HAP-1 (cell line): ENCODE measurements around the gene GTPBP2.

ENCODE experiments used
- DNase-seq, 2 experiments: peaks; one replicate each; pipeline ENCODE4 v3.0.0-alpha.2; 2016 to 2020; ENCODE audit warnings: low spot score in 2 of 2
- H3K27me3 ChIP-seq: fragments of 250-450 bp; sonication (Bioruptor Pico); 2 replicates; pipeline ENCODE4 v1.5.1; 2020; ENCODE audit warnings: low read depth, mild to moderate bottlenecking, moderate library complexity
- H3K36me3 ChIP-seq: fragments of 250-450 bp; sonication (Bioruptor Pico); replicated peaks from 2 replicates; pipeline ENCODE4 v1.5.1; 2020; ENCODE audit warnings: mild to moderate bottlenecking
- H3K4me1 ChIP-seq: fragments of 250-450 bp; sonication (Bioruptor Pico); 2 replicates; pipeline ENCODE4 v1.5.1; 2020; ENCODE audit warnings: mild to moderate bottlenecking
- H3K4me3 ChIP-seq: fragments of 250-450 bp; sonication (Bioruptor Pico); 2 replicates; pipeline ENCODE4 v1.5.1; 2020; ENCODE audit warnings: mild to moderate bottlenecking, moderate library complexity
- H3K9me3 ChIP-seq: fragments of 250-450 bp; sonication (Bioruptor Pico); 2 replicates; pipeline ENCODE4 v1.5.1; 2020; ENCODE audit warnings: mild to moderate bottlenecking, moderate library complexity
- in situ Hi-C: fragments of 300-500 bp; cut with MboI; formaldehyde crosslinking; loops from 3 replicates; pipeline ENCODE4 v1.14.3; 2020; ENCODE audit warnings: low sequenced_read_pairs, inconsistent platforms, mixed read lengths

GTPBP2 gene

DNA sequence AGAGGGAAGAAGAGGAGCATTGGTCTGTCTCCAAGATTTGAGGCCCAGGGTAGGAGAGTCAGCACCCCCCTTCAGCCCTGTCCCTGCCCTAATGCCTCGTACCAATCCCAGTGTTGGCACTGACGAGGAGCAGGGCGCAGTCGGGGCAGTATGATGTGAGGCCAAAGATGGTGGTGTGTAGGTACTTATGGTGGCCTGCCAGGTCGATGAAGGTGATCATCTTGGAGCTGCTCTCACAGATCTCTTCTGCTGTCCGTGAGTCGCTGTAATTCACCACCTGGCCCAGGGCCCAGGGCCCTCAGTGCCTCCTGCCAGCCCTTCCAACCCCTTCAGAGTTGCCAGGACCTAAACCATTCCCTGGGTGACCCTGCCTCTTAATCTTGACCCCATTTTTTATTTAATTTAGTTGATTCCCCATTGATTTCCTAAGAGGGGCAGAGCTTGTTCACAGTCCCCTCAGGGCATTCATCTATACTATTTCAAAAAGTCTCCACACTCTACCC is 4.2 kb downstream of the GTPBP2 start:
- peaks cover 13% of the 10 kb centered on the region for H3K4me1 ChIP-seq
- no peaks in the 10 kb centered on the region for H3K27me3 ChIP-seq
- H3K4me3 ChIP-seq, result no peak overlapping the region
- DNase-seq, result no peak
- H3K9me3 ChIP-seq, result no peaks in the 10 kb centered on the region
- in situ Hi-C loops, result no loop called here
- H3K36me3 ChIP-seq, result peaks cover 70% of the 10 kb centered on the region

DNA sequence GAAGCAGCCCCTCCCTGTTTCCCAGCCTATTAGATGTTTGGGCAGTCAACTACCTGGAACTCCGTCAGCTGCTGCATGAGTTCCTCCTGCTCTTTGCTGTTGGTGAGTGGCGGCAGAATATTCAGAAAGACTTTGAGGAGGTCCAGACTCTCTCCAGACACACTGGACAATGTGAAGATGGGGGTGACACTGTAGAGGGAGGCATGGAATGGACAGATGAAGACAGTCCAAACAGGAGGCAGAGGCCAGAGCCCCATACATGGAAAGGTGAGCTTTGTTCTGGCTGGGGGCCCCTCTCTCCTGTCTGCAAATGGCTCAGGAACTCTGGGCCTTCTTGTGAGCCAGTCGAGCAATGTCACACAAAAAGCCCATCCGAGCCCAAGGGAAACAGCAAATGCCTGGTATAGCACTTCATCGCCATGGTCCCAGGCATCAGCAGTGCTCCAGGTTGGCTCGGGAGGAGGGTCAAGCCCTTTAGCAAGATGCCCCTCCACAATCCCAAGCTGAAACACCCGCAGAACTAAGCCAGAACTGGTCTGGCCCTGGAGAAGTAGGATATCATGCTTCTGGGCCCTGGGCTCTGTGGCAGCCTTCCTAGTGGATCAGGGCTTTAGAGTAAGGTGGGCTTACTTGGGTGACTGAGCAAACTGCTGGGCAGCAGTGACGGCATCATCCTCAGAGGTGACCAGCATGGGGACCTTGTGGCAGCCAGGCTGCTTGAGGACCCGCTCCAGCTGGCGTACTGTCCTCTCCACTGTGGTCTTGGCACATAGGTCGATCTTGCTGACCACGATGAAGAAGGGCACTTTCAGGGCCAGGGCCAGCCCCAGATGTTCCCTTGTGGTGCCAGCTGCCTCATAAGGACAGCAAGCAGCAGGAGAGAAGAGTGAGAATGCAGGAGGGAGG is 4.9 kb downstream of the GTPBP2 start:
- Histone ChIP-seq H3K36me3 (peaks cover 76% of the 10 kb centered on the region), H3K4me1 (peaks cover 11% of the 10 kb centered on the region), H3K27me3 (no peaks in the 10 kb centered on the region), H3K9me3 (no peaks in the 10 kb centered on the region), H3K4me3 (no peak overlapping the region)
- no peak for DNase-seq
- in situ Hi-C loops, result no loop called here

DNA sequence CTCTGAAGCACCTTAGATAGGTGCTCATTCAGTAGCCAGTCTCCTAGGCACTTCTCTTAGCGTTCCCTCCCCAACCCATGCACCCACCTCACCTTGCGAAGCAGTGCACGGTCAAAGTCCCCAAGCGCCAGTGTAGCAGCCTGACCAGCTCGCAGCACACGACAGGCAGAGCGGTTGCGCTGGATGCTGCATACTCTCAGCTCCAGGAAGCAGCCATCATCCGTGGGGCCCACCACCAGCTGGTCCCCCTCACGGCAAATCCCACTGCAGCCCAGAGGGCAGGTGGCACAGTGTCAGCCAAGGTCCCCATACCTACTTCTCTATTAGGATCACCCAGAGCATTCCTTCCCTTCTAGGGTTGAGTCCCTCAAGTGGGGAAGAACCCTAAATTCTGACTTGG is 6.5 kb downstream of the GTPBP2 start:
- Histone ChIP-seq H3K9me3 (no peaks in the 10 kb centered on the region), H3K4me3 (no peak overlapping the region), H3K4me1 (peaks cover 3% of the 10 kb centered on the region; the same call in 1 of the 2 replicates), H3K27me3 (no peaks in the 10 kb centered on the region), H3K36me3 (peaks cover 83% of the 10 kb centered on the region)
- in situ Hi-C loops, result no loop called here
- no peak for DNase-seq

DNA sequence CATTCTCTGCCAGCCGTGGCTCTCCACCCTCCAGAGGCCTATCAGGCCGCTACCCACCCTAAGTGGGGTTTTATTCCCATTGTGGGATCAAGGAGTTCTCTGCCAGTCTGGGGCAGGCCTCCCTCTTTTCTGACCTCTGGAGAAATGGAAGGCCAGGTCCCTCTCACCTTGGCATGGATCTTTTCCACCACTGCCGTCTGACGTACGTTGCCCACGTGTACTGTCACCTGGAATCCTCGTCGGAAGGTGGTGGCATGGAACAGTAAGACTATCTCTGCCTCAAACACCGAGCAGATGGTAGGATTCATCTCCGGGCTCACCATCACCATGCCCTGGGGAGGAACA is 7.3 kb downstream of the GTPBP2 start:
- DNase-seq, result no peak
- peaks cover 82% of the 10 kb centered on the region for H3K36me3 ChIP-seq
- H3K4me1 ChIP-seq, result no peaks in the 10 kb centered on the region
- in situ Hi-C loops, result no loop called here
- no peaks in the 10 kb centered on the region for H3K9me3 ChIP-seq
- no peak overlapping the region for H3K4me3 ChIP-seq
- no peaks in the 10 kb centered on the region for H3K27me3 ChIP-seq

DNA sequence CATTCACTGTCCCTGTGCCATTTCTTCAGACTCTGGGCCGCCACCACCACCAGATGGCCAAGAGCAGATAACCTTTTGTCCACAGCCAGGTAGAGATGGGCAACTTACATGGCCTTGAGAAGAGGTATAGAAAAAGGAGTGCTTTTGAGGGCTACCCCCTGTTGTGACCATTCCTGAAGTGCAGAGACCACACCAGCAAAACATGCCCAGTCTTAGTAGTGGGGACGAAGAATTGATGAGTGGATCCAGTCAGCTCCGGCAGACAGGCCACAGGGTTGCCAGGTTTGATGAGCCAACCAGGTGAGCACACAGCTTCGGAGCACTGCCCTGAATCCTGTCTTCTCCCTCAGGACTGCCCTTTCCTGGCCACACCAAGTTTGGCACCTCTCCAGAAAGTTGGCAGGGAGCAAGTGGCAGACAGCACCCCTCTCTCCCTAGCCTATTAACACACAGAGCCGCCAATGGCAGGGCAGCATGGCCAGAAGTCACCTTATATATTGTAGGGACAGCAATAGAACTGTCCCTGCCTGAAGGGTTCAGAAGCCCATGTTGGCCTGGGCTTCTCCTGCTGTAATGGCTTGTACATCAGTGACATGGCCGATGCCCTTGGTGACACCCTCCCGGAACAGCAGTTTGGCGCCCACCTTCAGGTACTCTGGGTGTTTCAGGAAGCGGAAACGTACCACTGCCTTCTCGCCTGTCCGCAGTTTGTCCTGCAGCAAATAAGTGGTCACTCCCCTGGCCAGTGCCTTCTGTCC is 7.8 kb downstream of the GTPBP2 start:
- Histone ChIP-seq H3K36me3 (peaks cover 83% of the 10 kb centered on the region), H3K9me3 (no peaks in the 10 kb centered on the region), H3K4me3 (no peak overlapping the region), H3K27me3 (no peaks in the 10 kb centered on the region), H3K4me1 (no peaks in the 10 kb centered on the region)
- DNase-seq, result no peak
- in situ Hi-C loops, result no loop called here

DNA sequence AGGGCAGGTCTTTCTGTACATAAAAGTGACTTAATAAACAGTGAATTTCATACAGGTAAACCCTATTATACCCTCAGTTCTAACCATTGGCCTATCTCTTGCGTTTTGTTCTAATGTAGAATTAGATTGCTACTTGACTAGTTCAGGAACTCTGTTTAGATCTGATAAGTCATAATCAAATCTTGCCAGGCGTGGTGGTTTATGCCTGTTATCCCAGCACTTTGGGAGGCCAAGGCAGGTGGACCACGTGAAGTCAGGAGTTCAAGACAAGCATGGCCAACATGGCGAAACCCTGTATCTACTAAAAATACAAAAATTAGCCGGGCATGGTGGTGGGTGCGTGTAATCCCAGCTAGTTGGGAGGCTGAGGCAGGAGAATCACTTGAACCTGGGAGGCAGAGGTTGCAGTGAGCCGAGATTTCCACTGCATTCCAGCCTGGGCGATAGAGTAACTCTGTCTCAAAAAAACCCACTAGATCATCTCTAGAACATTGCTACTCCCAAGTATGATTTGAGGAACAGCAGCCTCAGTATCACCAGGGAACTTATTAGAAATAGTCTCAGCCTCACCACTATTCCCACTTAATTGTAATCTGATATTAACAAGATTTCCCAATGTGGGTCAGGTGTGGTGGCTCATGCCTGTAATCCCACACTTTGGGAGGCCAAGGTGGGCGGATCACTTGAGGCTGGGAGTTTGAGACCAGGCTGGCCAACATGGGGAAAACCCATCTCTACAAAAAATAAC is 12.2 kb downstream of the GTPBP2 start:
- no peaks in the 10 kb centered on the region for H3K4me1 ChIP-seq
- H3K9me3 ChIP-seq, result no peaks in the 10 kb centered on the region
- no peaks in the 10 kb centered on the region for H3K27me3 ChIP-seq
- H3K4me3 ChIP-seq, result no peak overlapping the region
- peaks cover 50% of the 10 kb centered on the region for H3K36me3 ChIP-seq
- in situ Hi-C loops, result no loop called here
- no peak for DNase-seq

DNA sequence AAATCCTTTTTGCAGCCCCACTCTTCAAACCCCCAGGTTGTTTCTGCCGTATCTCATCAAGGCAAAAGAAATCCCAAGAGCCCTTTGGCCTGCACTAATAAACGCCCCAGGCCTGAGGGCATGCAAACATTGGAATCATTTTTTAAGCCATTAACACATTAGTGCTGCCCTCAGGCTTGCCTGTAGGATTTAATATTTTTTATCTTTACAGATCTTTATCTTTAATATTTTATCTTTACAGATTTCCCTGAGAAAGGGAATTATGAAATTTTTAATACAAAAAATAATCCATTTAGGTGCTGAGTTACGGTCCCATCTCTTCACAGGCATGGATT is 14.7 kb downstream of the GTPBP2 start:
- in situ Hi-C loops, result no loop called here
- Histone ChIP-seq H3K36me3 (peaks cover 37% of the 10 kb centered on the region), H3K4me1 (no peaks in the 10 kb centered on the region), H3K9me3 (no peaks in the 10 kb centered on the region), H3K27me3 (no peaks in the 10 kb centered on the region), H3K4me3 (no peak overlapping the region)
- no peak for DNase-seq

DNA sequence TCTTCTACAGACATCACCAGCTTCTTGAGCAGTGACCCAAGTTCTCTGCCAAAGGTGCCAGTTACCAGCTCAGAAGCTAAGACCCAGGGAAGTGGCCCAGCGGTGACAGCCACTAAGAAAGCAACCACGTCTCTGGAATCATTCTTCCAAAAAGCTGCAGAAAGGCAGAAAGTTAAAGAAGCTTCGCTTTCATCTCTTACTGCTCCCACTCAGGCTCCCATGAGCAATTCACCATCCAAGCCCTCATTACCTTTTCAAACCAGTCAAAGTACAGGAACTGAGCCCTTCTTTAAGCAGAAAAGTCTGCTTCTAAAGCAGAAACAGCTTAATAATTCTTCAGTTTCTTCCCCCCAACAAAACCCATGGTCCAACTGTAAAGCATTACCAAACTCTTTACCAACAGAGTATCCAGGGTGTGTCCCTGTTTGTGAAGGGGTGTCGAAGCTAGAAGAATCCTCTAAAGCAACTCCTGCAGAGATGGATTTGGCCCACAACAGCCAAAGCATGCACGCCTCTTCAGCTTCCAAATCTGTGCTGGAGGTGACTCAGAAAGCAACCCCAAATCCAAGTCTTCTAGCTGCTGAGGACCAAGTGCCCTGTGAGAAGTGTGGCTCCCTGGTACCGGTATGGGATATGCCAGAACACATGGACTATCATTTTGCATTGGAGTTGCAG is 15.2 kb downstream of the GTPBP2 start:
- Histone ChIP-seq H3K36me3 (peaks cover 38% of the 10 kb centered on the region), H3K9me3 (no peaks in the 10 kb centered on the region), H3K4me3 (no peak overlapping the region), H3K27me3 (no peaks in the 10 kb centered on the region), H3K4me1 (no peaks in the 10 kb centered on the region)
- DNase-seq, result no peak
- in situ Hi-C loops, result no loop called here

DNA sequence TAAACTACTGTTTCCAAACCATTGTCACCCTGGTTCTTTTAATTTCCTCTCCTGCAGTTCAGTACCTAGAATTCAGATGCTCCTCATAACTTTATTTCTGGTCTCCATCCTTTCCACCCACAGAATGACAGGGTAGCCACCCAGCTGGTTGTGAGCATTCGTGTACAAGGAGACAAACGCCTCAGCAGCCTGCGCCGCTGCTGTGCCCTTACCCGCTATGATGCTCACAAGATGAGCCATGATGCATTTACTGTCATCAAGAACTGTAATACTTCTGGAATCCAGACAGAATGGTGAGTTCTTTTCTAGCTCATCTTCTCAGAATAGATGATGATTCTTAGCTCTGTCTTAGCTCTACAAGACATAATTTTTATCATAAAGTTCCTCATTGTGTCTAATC is 18.6 kb downstream of the GTPBP2 start:
- no peak overlapping the region for H3K4me3 ChIP-seq
- no peaks in the 10 kb centered on the region for H3K27me3 ChIP-seq
- DNase-seq, result no peak
- in situ Hi-C loops, result no loop called here
- H3K4me1 ChIP-seq, result no peaks in the 10 kb centered on the region
- no peaks in the 10 kb centered on the region for H3K9me3 ChIP-seq
- peaks cover 25% of the 10 kb centered on the region for H3K36me3 ChIP-seq

DNA sequence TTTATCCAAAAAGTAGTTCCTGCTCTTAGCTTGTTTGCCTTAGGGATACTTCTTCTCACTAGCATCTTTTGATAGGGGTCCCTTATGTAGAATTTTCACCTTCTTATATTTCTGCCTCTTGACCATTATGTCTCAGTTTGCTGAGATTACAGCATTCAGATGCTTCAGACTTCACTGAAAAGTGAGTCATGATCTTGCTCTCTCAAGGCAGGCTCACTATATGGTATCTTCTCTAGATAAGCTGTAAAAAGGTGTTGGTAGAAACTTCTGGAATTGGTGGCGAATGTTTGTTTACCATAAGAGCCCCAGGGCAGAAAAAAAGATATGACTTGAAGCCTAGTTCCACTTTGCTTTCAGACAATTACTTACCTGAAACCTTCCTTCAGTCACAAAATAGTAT is 19.7 kb downstream of the GTPBP2 start:
- no peaks in the 10 kb centered on the region for H3K9me3 ChIP-seq
- DNase-seq, result no peak
- no peak overlapping the region for H3K4me3 ChIP-seq
- H3K36me3 ChIP-seq, result peaks cover 25% of the 10 kb centered on the region
- H3K4me1 ChIP-seq, result no peaks in the 10 kb centered on the region
- H3K27me3 ChIP-seq, result no peaks in the 10 kb centered on the region
- in situ Hi-C loops, result no loop called here

DNA sequence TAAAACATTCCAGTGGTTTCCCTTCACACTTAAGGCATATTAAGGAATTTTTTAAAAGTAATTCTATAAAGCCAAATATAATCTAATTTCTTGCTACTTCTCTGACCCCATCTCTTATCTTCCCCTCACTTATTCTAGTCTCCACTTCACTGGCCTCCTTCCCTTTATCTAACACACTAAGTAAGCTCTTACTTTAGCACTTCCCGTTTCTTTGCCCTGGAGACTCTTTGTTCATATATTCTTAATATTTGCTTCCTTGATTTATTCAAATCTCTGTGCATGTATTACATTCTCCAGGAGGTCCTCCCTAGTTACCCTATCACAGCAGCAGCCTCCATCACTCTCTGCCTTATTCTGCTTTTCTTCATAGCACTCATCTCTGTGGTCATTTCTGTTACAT is 20.3 kb downstream of the GTPBP2 start:
- in situ Hi-C loops, result no loop called here
- H3K36me3 ChIP-seq, result peaks cover 25% of the 10 kb centered on the region

DNA sequence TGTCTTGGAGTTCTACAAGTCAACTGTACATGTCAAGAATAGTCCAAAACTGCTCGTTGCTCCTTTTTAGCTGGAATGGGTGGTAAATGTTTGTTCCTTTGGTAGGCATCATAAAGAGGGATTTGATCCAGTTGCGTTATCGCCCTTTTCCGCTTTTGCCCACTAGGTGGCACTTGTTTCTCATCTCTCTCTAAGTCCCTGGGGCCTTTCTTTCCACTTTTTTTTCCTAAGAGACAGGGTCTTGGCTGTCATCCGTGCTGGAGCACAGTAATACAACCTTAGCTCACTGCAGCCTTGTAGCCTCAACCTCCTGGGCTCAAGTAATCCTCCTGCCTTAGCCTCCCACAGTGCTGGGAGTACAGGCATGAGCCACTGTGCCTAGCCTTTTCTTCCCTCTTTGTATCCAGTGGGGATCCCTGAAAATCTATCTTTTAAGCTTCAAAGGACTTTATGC is 20.7 kb downstream of the GTPBP2 start:
- Histone ChIP-seq H3K9me3 (no peaks in the 10 kb centered on the region), H3K36me3 (peaks cover 26% of the 10 kb centered on the region), H3K4me1 (no peaks in the 10 kb centered on the region), H3K27me3 (no peaks in the 10 kb centered on the region), H3K4me3 (no peak overlapping the region)
- in situ Hi-C loops, result no loop called here
- peak; percentile 67 to 84 for DNase-seq

More for the DNA sequence above, 20.3 kb downstream of the GTPBP2 start:
- Histone ChIP-seq H3K9me3 (no peaks in the 10 kb centered on the region), H3K27me3 (no peaks in the 10 kb centered on the region), H3K4me3 (no peak overlapping the region), H3K4me1 (no peaks in the 10 kb centered on the region)
- DNase-seq, result no peak

DNA sequence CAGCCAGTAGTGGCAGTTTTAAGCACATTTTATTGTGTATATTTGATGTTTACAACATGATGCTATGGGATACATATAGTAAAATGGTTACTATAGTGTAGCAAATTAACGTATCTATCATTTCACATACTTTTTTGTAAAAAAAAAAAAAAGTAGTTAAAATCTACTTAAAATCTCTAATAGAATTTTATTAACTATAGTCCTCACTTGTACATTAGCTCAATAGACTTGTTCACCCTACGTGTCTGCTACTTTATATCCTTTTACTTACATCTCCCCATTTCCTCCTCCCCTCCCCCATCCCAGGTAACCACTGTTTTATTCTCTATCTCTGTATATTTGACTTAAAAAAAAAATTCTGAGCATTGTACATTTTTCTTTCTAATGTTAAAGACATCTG is 23.0 kb downstream of the GTPBP2 start:
- in situ Hi-C loops, result no loop called here
- H3K36me3 ChIP-seq, result peaks cover 39% of the 10 kb centered on the region

More for the DNA sequence above, 23.0 kb downstream of the GTPBP2 start:
- no peaks in the 10 kb centered on the region for H3K9me3 ChIP-seq
- H3K27me3 ChIP-seq, result no peaks in the 10 kb centered on the region
- no peak overlapping the region for H3K4me3 ChIP-seq
- no peaks in the 10 kb centered on the region for H3K4me1 ChIP-seq
- no peak for DNase-seq
